ENCODE results near the gene PHLDA2.

- TF ChIP-seq CTCF (optimal IDR thresholded peaks at IDR 0.05 in 1 of 3, IDR thresholded peaks at IDR 0.05 in 1 of 3, conservative IDR thresholded peaks at IDR 0.05 in 1 of 3; ENCODE audit: extremely low read depth in 1 of 3, insufficient read depth in 2 of 3, low read length in 3 of 3) (no peak), EZH2 (IDR thresholded peaks at IDR 0.05; ENCODE audit: low read length) (no peak)
These were observed 2.2 kb upstream of the PHLDA2 start for GRCh38 chr11:2931420-2931746.

Data from keratinocyte (primary cell).